ENCODE measurements around the gene SPATS2L. TPM values are rescaled to one million over a fixed set of nuclear protein-coding genes. Genes with fewer than 3 reads are reported as not detected.

The SPATS2L gene
- total and polyA plus RNA-seq, 7 experiments from 2014 or later, result 1.1 to 51.9 (median 2.9) TPM

DNA sequence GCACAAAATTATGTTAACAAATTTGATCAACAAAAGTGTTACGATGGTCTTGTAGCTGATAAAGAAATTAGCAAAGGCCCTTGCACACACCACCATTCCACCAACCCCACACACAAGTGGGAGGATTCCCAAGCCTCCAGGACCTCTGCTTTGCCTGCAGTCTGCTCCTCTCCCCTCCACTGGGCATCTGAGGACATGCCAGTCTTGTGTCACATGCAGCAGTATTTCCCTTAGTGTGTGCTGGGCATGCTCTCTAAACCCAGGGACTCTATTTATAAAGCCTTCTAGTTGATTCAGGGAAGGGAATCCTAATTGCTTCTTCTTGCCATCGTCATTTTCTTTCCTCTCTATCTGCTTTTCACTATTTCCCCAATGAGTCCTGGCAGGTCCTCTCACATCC is 150.1 kb downstream of the SPATS2L start:
- ATAC-seq (no peak), DNase-seq (no peak)
- H3K27me3 Mint-ChIP-seq, result peaks cover 0 to 4% (median 0%) of the 10 kb centered on the region in 5 donors
- no peak overlapping the region for H3K4me3 Mint-ChIP-seq
- peaks cover 0 to 18% (median 0%) of the 10 kb centered on the region in 5 donors for H3K36me3 Mint-ChIP-seq
- POLR2A ChIA-PET, result no interaction called here
- H3K36me3 ChIP-seq (ENCODE audit: control insufficient read depth in 2 of 3, insufficient read depth in 3 of 3, low read length in 3 of 3), result no peaks in the 10 kb centered on the region
- no peak overlapping the region for H3K27ac ChIP-seq (ENCODE audit: low read depth, low read length)
- CTCF ChIA-PET, result no interaction called here
- H3K27me3 ChIP-seq (ENCODE audit: control insufficient read depth in 2 of 2, insufficient read depth in 2 of 2, low read length in 2 of 2), result no peaks in the 10 kb centered on the region
- H3K9me3 ChIP-seq (ENCODE audit: control insufficient read depth in 2 of 3, low read length in 3 of 3), result no peaks in the 10 kb centered on the region
- H3K27ac Mint-ChIP-seq, result no peak overlapping the region
- H3K4me1 Mint-ChIP-seq, result peaks cover 5 to 22% (median 9%) of the 10 kb centered on the region in 7 donors
- H3K4me1 ChIP-seq (ENCODE audit: control insufficient read depth in 2 of 2, insufficient read depth in 2 of 2, low read length in 2 of 2), result peaks cover 0 to 7% of the 10 kb centered on the region in 2 donors
- intact Hi-C loops (cut with micrococcal nuclease), result no loop called here
- no peaks in the 10 kb centered on the region for H3K9me3 Mint-ChIP-seq
- H3K4me3 ChIP-seq (ENCODE audit: low read length), result no peak overlapping the region

- Histone ChIP-seq H3K4me3 (ENCODE audit: low read length) (no peak overlapping the region), H3K27ac (ENCODE audit: low read depth, low read length) (no peak overlapping the region), H3K4me1 (ENCODE audit: control insufficient read depth in 2 of 2, insufficient read depth in 2 of 2, low read length in 2 of 2) (peaks cover 7 to 10% of the 10 kb centered on the region in 2 donors), H3K27me3 (ENCODE audit: control insufficient read depth in 2 of 2, insufficient read depth in 2 of 2, low read length in 2 of 2) (no peaks in the 10 kb centered on the region), H3K9me3 (ENCODE audit: control insufficient read depth in 2 of 3, low read length in 3 of 3) (no peaks in the 10 kb centered on the region), H3K36me3 (ENCODE audit: control insufficient read depth in 2 of 3, insufficient read depth in 3 of 3, low read length in 3 of 3) (no peaks in the 10 kb centered on the region)
- H3K27me3 Mint-ChIP-seq, result peaks cover 0 to 4% (median 0%) of the 10 kb centered on the region in 5 donors
- no peak overlapping the region for H3K27ac Mint-ChIP-seq
- no peak overlapping the region for H3K4me3 Mint-ChIP-seq
- intact Hi-C loops (cut with micrococcal nuclease), result no loop called here
- H3K9me3 Mint-ChIP-seq, result no peaks in the 10 kb centered on the region
- peaks cover 8 to 33% (median 18%) of the 10 kb centered on the region in 7 donors for H3K4me1 Mint-ChIP-seq
- H3K36me3 Mint-ChIP-seq, result peaks cover 0 to 32% (median 0%) of the 10 kb centered on the region in 5 donors
- ChIA-PET POLR2A (no interaction called here), CTCF (interaction anchor here (0.8 to 1.0 kb wide), 2 partner anchors 13 to 75 kb away, joined by 3 read pairs; no protein-coding TSS in a partner anchor)
- ATAC-seq, result no peak
- DNase-seq, result no peak
These were observed 152.6 kb downstream of the SPATS2L start for GRCh38 chr2:200459101-200459500.

- POLR2A ChIA-PET, result interaction anchor here (0.7 kb wide), 1 partner anchor 86 kb away, joined by 3 read pairs; no protein-coding TSS in a partner anchor
- ATAC-seq (no peak), DNase-seq (no peak)
- no peaks in the 10 kb centered on the region for H3K9me3 Mint-ChIP-seq
- Histone ChIP-seq H3K36me3 (ENCODE audit: control insufficient read depth in 2 of 3, insufficient read depth in 3 of 3, low read length in 3 of 3) (no peaks in the 10 kb centered on the region), H3K9me3 (ENCODE audit: control insufficient read depth in 2 of 3, low read length in 3 of 3) (no peaks in the 10 kb centered on the region), H3K27me3 (ENCODE audit: control insufficient read depth in 2 of 2, insufficient read depth in 2 of 2, low read length in 2 of 2) (no peaks in the 10 kb centered on the region), H3K4me3 (ENCODE audit: low read length) (no peak overlapping the region), H3K4me1 (ENCODE audit: control insufficient read depth in 2 of 2, insufficient read depth in 2 of 2, low read length in 2 of 2) (peaks cover 15 to 22% of the 10 kb centered on the region in 2 donors), H3K27ac (ENCODE audit: low read depth, low read length) (no peak overlapping the region)
- peaks cover 0 to 29% (median 0%) of the 10 kb centered on the region in 5 donors for H3K36me3 Mint-ChIP-seq
- H3K27ac Mint-ChIP-seq, result peak overlapping the region in 1 of 9 donors; percentile 7
- CTCF ChIA-PET, result interaction anchor here (1.6 kb wide), 1 partner anchor 9 kb away, joined by 3 read pairs; no protein-coding TSS in a partner anchor
- peaks cover 3 to 41% (median 26%) of the 10 kb centered on the region in 7 donors for H3K4me1 Mint-ChIP-seq
- intact Hi-C loops (cut with micrococcal nuclease), result loop anchor here (10.0 kb wide), 2 partner anchors 53 to 57 kb away; partner anchors contain the start of gene KCTD18 (in 1 of the 2)
- no peak overlapping the region for H3K4me3 Mint-ChIP-seq
- no peaks in the 10 kb centered on the region for H3K27me3 Mint-ChIP-seq
These were observed 155.6 kb downstream of the SPATS2L start for GRCh38 chr2:200461846-200462710.

DNA sequence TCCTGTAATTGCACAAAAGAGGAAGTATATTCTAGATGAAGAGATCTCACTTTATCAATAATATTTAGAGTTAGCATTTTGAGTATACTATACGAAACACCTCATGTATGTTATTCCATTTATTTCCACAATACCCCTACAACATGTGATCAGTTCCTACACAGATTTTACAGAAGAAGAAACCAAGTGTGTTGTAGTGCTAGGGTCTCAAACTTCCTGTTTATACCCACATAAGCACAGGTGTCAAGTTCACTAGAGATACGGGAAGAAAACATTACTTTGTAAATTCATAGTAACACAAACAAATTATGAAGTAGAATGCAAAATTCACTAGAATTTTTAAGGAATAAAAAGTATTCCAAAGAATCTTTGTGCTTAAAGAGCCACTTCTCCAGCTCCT is 157.0 kb downstream of the SPATS2L start:
- H3K27me3 Mint-ChIP-seq, result no peaks in the 10 kb centered on the region
- DNase-seq, result no peak
- POLR2A ChIA-PET, result no interaction called here

GRCh38 chr2:200466425-200467418 is 160.2 kb downstream of the SPATS2L start:
- H3K27me3 Mint-ChIP-seq, result no peaks in the 10 kb centered on the region
- DNase-seq (peak in 8 of 9 donors; percentile 20 to 53 (median 38)), ATAC-seq (peak; percentile 81)
- Histone ChIP-seq H3K9me3 (ENCODE audit: control insufficient read depth in 2 of 3, low read length in 3 of 3) (no peaks in the 10 kb centered on the region), H3K36me3 (ENCODE audit: control insufficient read depth in 2 of 3, insufficient read depth in 3 of 3, low read length in 3 of 3) (no peaks in the 10 kb centered on the region), H3K27me3 (ENCODE audit: control insufficient read depth in 2 of 2, insufficient read depth in 2 of 2, low read length in 2 of 2) (no peaks in the 10 kb centered on the region), H3K4me1 (ENCODE audit: control insufficient read depth in 2 of 2, insufficient read depth in 2 of 2, low read length in 2 of 2) (peaks cover 37 to 38% of the 10 kb centered on the region in 2 donors), H3K27ac (ENCODE audit: low read depth, low read length) (peak overlapping the region; percentile 65), H3K4me3 (ENCODE audit: low read length) (peak overlapping the region; percentile 22)
- H3K4me3 Mint-ChIP-seq, result peak overlapping the region; percentile 64 to 93 (median 83)
- peak overlapping the region; percentile 84 to 94 (median 90) for H3K27ac Mint-ChIP-seq
- peaks cover 23 to 75% (median 55%) of the 10 kb centered on the region in 7 donors for H3K4me1 Mint-ChIP-seq
- intact Hi-C loops (cut with micrococcal nuclease), result loop anchor here (2.0 to 10.0 kb wide), 3 partner anchors 48 to 160 kb away; partner anchors contain the start of genes KCTD18 (in 1 of the 2) and SPATS2L (in 1 of the 2)
- CTCF ChIA-PET, result interaction anchor here (0.6 to 2.4 kb wide), 4 partner anchors 15 to 487 kb away, joined by 3 to 14 read pairs (median 6); partner anchors contain the start of gene SGO2
- H3K9me3 Mint-ChIP-seq, result peaks cover 0 to 2% (median 0%) of the 10 kb centered on the region in 11 donors
- POLR2A ChIA-PET, result interaction anchor here (0.7 to 3.2 kb wide), 4 partner anchors 43 to 228 kb away, joined by 3 to 19 read pairs (median 4); partner anchors contain the start of genes KCTD18 and SPATS2L
- H3K36me3 Mint-ChIP-seq, result peaks cover 0 to 29% (median 0%) of the 10 kb centered on the region in 5 donors

More for the DNA sequence above, 157.0 kb downstream of the SPATS2L start:
- H3K27me3 ChIP-seq (ENCODE audit: control insufficient read depth in 2 of 2, insufficient read depth in 2 of 2, low read length in 2 of 2), result no peaks in the 10 kb centered on the region
- no peak overlapping the region for H3K4me3 ChIP-seq (ENCODE audit: low read length)
- CTCF ChIA-PET, result interaction anchor here (1.1 kb wide), 1 partner anchor 91 kb away, joined by 3 read pairs; no protein-coding TSS in a partner anchor
- no peaks in the 10 kb centered on the region for H3K9me3 ChIP-seq (ENCODE audit: control insufficient read depth in 2 of 3, low read length in 3 of 3)
- peaks cover 17 to 54% (median 40%) of the 10 kb centered on the region in 7 donors for H3K4me1 Mint-ChIP-seq
- peaks cover 28 to 33% of the 10 kb centered on the region in 2 donors for H3K4me1 ChIP-seq (ENCODE audit: control insufficient read depth in 2 of 2, insufficient read depth in 2 of 2, low read length in 2 of 2)
- H3K27ac ChIP-seq (ENCODE audit: low read depth, low read length), result no peak overlapping the region
- H3K36me3 Mint-ChIP-seq, result peaks cover 0 to 29% (median 0%) of the 10 kb centered on the region in 5 donors
- H3K9me3 Mint-ChIP-seq, result peaks cover 0 to 2% (median 0%) of the 10 kb centered on the region in 11 donors
- no peaks in the 10 kb centered on the region for H3K36me3 ChIP-seq (ENCODE audit: control insufficient read depth in 2 of 3, insufficient read depth in 3 of 3, low read length in 3 of 3)
- intact Hi-C loops (cut with micrococcal nuclease), result loop anchor here (10.0 kb wide), 2 partner anchors 51 to 59 kb away; partner anchors contain the start of gene KCTD18 (in 1 of the 2)
- no peak overlapping the region for H3K4me3 Mint-ChIP-seq
- H3K27ac Mint-ChIP-seq, result peak overlapping the region in 4 of 9 donors; percentile 36 to 58 (median 52)
- ATAC-seq, result no peak

Measured in naive thymus-derived CD4-positive, alpha-beta T cell (primary cell).